Stimulated activated CD8-positive, alpha-beta memory T cell treated with anti-CD3 and anti-CD28 coated beads, Interleukin-12 subunit alpha, Interleukin-12 subunit beta, amount 100 ng/mL, for 24 hours (primary cell): ENCODE measurements around the gene CENATAC.
"Not testable (repeated sequence)": the region's sequence is repeated elsewhere in the genome, so short reads cannot be mapped to it uniquely, and the experiment has no call there.

Experiments used
- DNase-seq: peaks from one replicate; pipeline ENCODE4 v3.0.0-alpha.2; 2020; ENCODE audit errors: extremely low read depth

CENATAC gene

GRCh38 chr11:119054418-119054817 lies 56.5 kb downstream of the CENATAC start:
- no peak for DNase-seq

DNA sequence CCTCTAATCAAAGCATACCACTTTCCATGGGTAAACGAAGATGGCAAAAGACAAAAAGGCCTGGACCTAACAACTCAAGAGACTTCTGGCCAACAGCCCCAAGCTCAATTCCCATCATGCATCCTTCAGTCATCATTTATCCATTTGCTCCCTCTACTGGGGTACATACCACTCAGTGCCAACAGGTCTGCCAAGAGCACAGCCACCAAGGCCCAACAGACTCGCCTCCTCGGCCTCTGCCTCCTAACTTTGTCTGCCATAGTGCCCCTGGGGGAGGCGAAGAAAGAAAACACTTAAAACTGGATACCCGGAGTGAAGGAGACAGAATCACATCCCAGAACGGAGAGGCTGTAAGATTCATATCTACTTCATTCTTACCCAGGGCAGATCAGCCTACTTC lies 58.0 kb downstream of the CENATAC start:
- no peak for DNase-seq

GRCh38 chr11:119056421-119056999 lies 58.6 kb downstream of the CENATAC start:
- DNase-seq = no peak

DNA sequence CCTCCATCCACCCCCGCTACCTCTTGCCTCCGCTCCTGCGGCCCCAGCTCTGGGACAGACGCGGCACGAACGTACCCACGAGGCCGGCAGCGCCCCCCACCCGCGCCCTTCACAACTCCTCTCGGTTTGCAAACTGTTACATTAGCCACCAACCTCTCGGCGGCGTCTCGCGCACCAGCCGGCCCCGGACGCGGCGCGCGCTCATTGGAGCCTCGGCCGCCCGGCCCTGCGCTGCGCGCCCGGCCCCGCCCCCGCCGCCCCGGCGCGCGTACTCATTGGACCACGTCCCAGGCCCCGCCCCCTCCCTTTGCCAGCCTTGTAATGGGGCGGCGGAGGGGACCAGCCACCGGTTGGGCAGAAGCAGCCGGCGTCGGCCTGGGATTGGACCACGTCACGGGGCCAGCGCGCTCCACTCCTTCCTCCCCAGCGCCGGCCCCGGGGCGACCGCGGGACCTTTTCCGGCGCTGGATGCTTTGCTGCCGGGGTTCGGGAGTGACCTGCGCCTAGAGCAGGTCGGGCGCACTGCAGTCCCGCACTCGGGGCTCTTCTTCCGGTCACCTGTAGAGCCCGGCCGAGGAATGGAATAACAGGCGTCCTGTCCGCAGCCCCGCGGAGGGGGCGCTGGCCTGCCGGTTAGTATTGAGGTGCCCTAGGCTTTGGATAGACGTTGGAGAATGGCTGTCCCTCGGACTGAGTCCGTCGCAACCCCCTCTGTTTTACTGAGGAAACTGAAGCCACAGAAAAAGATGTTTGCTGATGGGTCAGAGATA lies 59.2 kb downstream of the CENATAC start, which contains the start of gene HYOU1:
Gene HYOU1 (minus strand): TSS at position 206 of the 770 bp plus-strand sequence. CDS start 1,045 bp downstream, outside the sequence.
- peak; percentile 99 for DNase-seq

DNA sequence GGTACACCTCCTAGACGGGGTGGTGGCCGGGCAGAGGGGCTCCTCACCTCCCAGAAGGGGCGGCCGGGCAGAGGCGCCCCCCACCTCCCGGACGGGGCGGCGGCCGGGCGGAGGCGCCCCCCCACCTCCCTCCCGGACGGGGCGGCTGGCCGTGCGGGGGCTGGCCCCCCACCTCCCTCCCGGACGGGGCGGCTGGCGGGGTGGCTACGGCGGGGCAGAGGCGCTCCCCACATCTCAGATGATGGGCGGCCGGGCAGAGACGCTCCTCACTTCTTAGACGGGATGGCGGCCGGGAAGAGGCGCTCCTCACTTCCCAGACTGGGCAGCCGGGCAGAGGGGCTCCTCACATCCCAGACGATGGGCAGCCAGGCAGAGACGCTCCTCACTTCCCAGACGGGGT lies 61.2 kb downstream of the CENATAC start:
- not testable (repeated sequence) for DNase-seq

- no peak for DNase-seq
Observed at GRCh38 chr11:119061256-119061655, 63.3 kb downstream of the CENATAC start.

- DNase-seq = no peak
Observed at GRCh38 chr11:119062779-119063178, 64.8 kb downstream of the CENATAC start.

- DNase-seq = no peak
Observed at GRCh38 chr11:119065369-119065768, 67.4 kb downstream of the CENATAC start.
